ENCODE data around the gene TTLL11. TPM values are rescaled to one million over a fixed set of nuclear protein-coding genes. Genes with fewer than 3 reads are reported as not detected.

TTLL11 gene
- total RNA-seq, 4 donors from 2014 or later: 3.2 to 11.8 (median 9.0) TPM

- 87% methylated on average over 9 of the region's 10 CpGs; no CpG with 5 or more reads in 1 of the 2 donors for WGBS, 2 donors
- Histone ChIP-seq H3K27ac (no peak overlapping the region), H3K4me3 (no peak overlapping the region), H3K4me1 (peaks cover 0 to 10% (median 0%) of the 10 kb centered on the region in 3 donors), H3K36me3 (no peaks in the 10 kb centered on the region), H3K27me3 (no peaks in the 10 kb centered on the region), H3K9me3 (no peaks in the 10 kb centered on the region)
- DNase-seq: no peak
- intact Hi-C loops (cut with DNase I): no loop called here
- TF ChIP-seq CTCF (IDR thresholded peaks at IDR 0.05) (no peak), POLR2A (IDR thresholded peaks at IDR 0.05) (no peak)
These were observed 281.4 kb downstream of the TTLL11 start for GRCh38 chr9:121811751-121812150.

- WGBS, 2 donors: 87 to 92% methylated on average over 3 to 6 of the region's 9 CpGs
- H3K4me1 ChIP-seq: peaks cover 0 to 10% (median 0%) of the 10 kb centered on the region in 3 donors
These were observed 282.0 kb downstream of the TTLL11 start for GRCh38 chr9:121811140-121811539.

GRCh38 chr9:121810489-121810888, 282.6 kb downstream of the TTLL11 start:
- DNase-seq: no peak
- 66 to 74% methylated on average over 3 of the region's 3 CpGs for WGBS, 2 donors
- Histone ChIP-seq H3K4me1 (peaks cover 0 to 10% (median 0%) of the 10 kb centered on the region in 3 donors), H3K27me3 (no peaks in the 10 kb centered on the region), H3K27ac (no peak overlapping the region), H3K4me3 (no peak overlapping the region), H3K36me3 (no peaks in the 10 kb centered on the region), H3K9me3 (no peaks in the 10 kb centered on the region)
- TF ChIP-seq POLR2A (IDR thresholded peaks at IDR 0.05): no peak
- no peak for TF ChIP-seq CTCF (IDR thresholded peaks at IDR 0.05)
- intact Hi-C loops (cut with DNase I): no loop called here

More at GRCh38 chr9:121811140-121811539, 282.0 kb downstream of the TTLL11 start:
- H3K27ac ChIP-seq: no peak overlapping the region
- no peak overlapping the region for H3K4me3 ChIP-seq
- H3K27me3 ChIP-seq: no peaks in the 10 kb centered on the region
- TF ChIP-seq CTCF (IDR thresholded peaks at IDR 0.05) (no peak), POLR2A (IDR thresholded peaks at IDR 0.05) (no peak)
- no peaks in the 10 kb centered on the region for H3K36me3 ChIP-seq
- H3K9me3 ChIP-seq: no peaks in the 10 kb centered on the region
- intact Hi-C loops (cut with DNase I): no loop called here
- no peak for DNase-seq

- Histone ChIP-seq H3K27ac (no peak overlapping the region), H3K27me3 (no peaks in the 10 kb centered on the region), H3K36me3 (no peaks in the 10 kb centered on the region), H3K4me1 (peaks cover 0 to 10% (median 0%) of the 10 kb centered on the region in 3 donors), H3K4me3 (no peak overlapping the region), H3K9me3 (peaks cover 0 to 3% (median 0%) of the 10 kb centered on the region in 3 donors)
- 82 to 88% methylated on average over 8 to 14 of the region's 15 CpGs for WGBS, 2 donors
- DNase-seq: no peak
- TF ChIP-seq CTCF (IDR thresholded peaks at IDR 0.05) (no peak), POLR2A (IDR thresholded peaks at IDR 0.05) (no peak)
- intact Hi-C loops (cut with DNase I): no loop called here
These were observed 283.6 kb downstream of the TTLL11 start for GRCh38 chr9:121809356-121810050.

- Histone ChIP-seq H3K4me3 (no peak overlapping the region), H3K4me1 (peaks cover 0 to 10% (median 0%) of the 10 kb centered on the region in 3 donors), H3K9me3 (peaks cover 0 to 3% (median 0%) of the 10 kb centered on the region in 3 donors), H3K27me3 (no peaks in the 10 kb centered on the region), H3K36me3 (no peaks in the 10 kb centered on the region), H3K27ac (no peak overlapping the region)
- TF ChIP-seq CTCF (IDR thresholded peaks at IDR 0.05) (no peak), POLR2A (IDR thresholded peaks at IDR 0.05) (no peak)
- intact Hi-C loops (cut with DNase I): no loop called here
- DNase-seq: no peak
- WGBS, 2 donors: 52% methylated on average over 2 of the region's 4 CpGs; no CpG with 5 or more reads in 1 of the 2 donors
These were observed 284.3 kb downstream of the TTLL11 start for GRCh38 chr9:121808781-121809180.
